GM23248 (cell line): ENCODE results near the gene ATP2C2. TPM values are rescaled to one million over a fixed set of nuclear protein-coding genes. Genes with fewer than 3 reads are reported as not detected.

Source experiments
- DNase-seq: peaks from one replicate; pipeline ENCODE4 v3.0.0-alpha.2; 2015
- H2AFZ ChIP-seq: fragments of 200-600 bp; sonication (generic); 2 replicates; pipeline ENCODE4 v1.6.1; 2016; ENCODE audit warnings: antibody characterized with exemption
- H3F3A ChIP-seq: fragments of 200-600 bp; sonication (generic); 2 replicates; pipeline ENCODE4 v1.6.1; 2016; ENCODE audit warnings: mild to moderate bottlenecking, antibody characterized with exemption, mixed run types; ENCODE audit not compliant: insufficient read depth
- H3K27ac ChIP-seq: fragments of 200-600 bp; sonication (generic); 2 replicates; pipeline ENCODE4 v1.5.1; 2016; ENCODE audit warnings: mild to moderate bottlenecking
- H3K27me3 ChIP-seq: fragments of 200-600 bp; sonication (generic); replicated peaks from 2 replicates; pipeline ENCODE4 v1.6.1; 2016; ENCODE audit warnings: mild to moderate bottlenecking; ENCODE audit not compliant: insufficient read depth
- H3K36me3 ChIP-seq: fragments of 200-600 bp; sonication (generic); 2 replicates; pipeline ENCODE4 v1.6.1; 2016; ENCODE audit warnings: low read depth, mild to moderate bottlenecking
- H3K4me1 ChIP-seq: fragments of 200-600 bp; sonication (generic); 2 replicates; pipeline ENCODE4 v1.6.1; 2016; ENCODE audit warnings: mild to moderate bottlenecking; ENCODE audit not compliant: insufficient read depth
- H3K4me2 ChIP-seq: fragments of 200-600 bp; sonication (generic); one replicate; pipeline ENCODE4 v1.6.1; 2016; ENCODE audit warnings: mild to moderate bottlenecking; ENCODE audit not compliant: unreplicated experiment
- H3K4me3 ChIP-seq: fragments of 200-600 bp; sonication (generic); 2 replicates; pipeline ENCODE4 v1.5.1; 2016; ENCODE audit warnings: mild to moderate bottlenecking
- H3K79me2 ChIP-seq: fragments of 200-600 bp; sonication (generic); 2 replicates; pipeline ENCODE4 v1.6.1; 2016; ENCODE audit warnings: mild to moderate bottlenecking; ENCODE audit not compliant: insufficient read depth
- H3K9ac ChIP-seq: fragments of 200-600 bp; sonication (generic); 2 replicates; pipeline ENCODE4 v1.6.1; 2016; ENCODE audit warnings: mild to moderate bottlenecking
- H3K9me2 ChIP-seq: fragments of 200-600 bp; sonication (generic); 2 replicates; pipeline ENCODE4 v1.6.1; 2016; ENCODE audit warnings: mixed run types, mild to moderate bottlenecking, moderate library complexity; ENCODE audit not compliant: insufficient read depth
- H3K9me3 ChIP-seq: fragments of 200-600 bp; sonication (generic); one replicate; pipeline ENCODE4 v1.6.1; 2017; ENCODE audit warnings: low read depth
- H4K20me1 ChIP-seq: fragments of 200-600 bp; sonication (generic); 2 replicates; pipeline ENCODE4 v1.6.0; 2016; ENCODE audit not compliant: insufficient read depth
- EZH2 ChIP-seq: fragments of 200-600 bp; sonication (generic); IDR thresholded peaks from 2 replicates; pipeline ENCODE4 v1.6.1; 2018; ENCODE audit warnings: antibody characterized with exemption, mild to moderate bottlenecking; ENCODE audit not compliant: insufficient read depth, poor library complexity, severe bottlenecking
- EZH2phosphoT487 ChIP-seq: fragments of 200-600 bp; sonication (generic); IDR thresholded peaks from 2 replicates; pipeline ENCODE4 v1.6.1; 2018; ENCODE audit warnings: antibody characterized with exemption, moderate library complexity, mild to moderate bottlenecking, low read depth; ENCODE audit not compliant: insufficient read depth
- WGBS, 2 experiments: methylation state at CpG; one replicate each; pipeline ENCODE4 v1.1.6; 2015 to 2017; ENCODE audit warnings: low lambda C conversion rate in 2 of 2, low coverage in 1 of 2; ENCODE audit errors: missing lambda C conversion rate in 2 of 2; 5-methylcytosine and 5-hydroxymethylcytosine counted together
- in situ Hi-C: fragments of 300-500 bp; cut with MboI; formaldehyde crosslinking; loops from 2 replicates; pipeline ENCODE4 v1.15.0; 2020
- polyA plus RNA-seq: library from polyadenylated mRNA; unstranded; fragments of >200 nt; fragmentation: Nextera tagmentation; extraction: Ambion mirVana; gene quantifications from 2 replicates; pipeline ENCODE4 v1.2.1, GENCODE V29; 2016
- total RNA-seq: library from RNA; depleted of rRNA; stranded (reverse); fragments of >200 nt; shearing (Covaris generic); gene quantifications from 2 replicates; pipeline ENCODE4 v1.2.3, GENCODE V29; 2014

Gene ATP2C2
- total and polyA plus RNA-seq, 2 experiments from 2014 or later: 0.84 TPM; not detected in 1

- Histone ChIP-seq H3K9me2 (no peaks in the 10 kb centered on the region), H3F3A (peaks cover 21% of the 10 kb centered on the region), H3K27ac (no peak overlapping the region), H3K27me3 (no peaks in the 10 kb centered on the region), H2AFZ (no peak overlapping the region), H3K36me3 (peaks cover 29% of the 10 kb centered on the region), H3K9ac (no peak overlapping the region), H3K79me2 (peaks cover 22% of the 10 kb centered on the region), H3K4me2 (no peak overlapping the region), H3K9me3 (no peaks in the 10 kb centered on the region), H3K4me1 (no peaks in the 10 kb centered on the region), H4K20me1 (no peaks in the 10 kb centered on the region), H3K4me3 (no peak overlapping the region)
- TF ChIP-seq EZH2 (no peak), EZH2phosphoT487 (no peak)
- in situ Hi-C loops: loop anchor here (10.0 kb wide), 1 partner anchor 200 kb away; no protein-coding TSS in a partner anchor
- 78 to 79% methylated on average over 15 of the region's 15 CpGs for WGBS, 2 experiments
- DNase-seq: peak; percentile 62
These were observed 116.4 kb downstream of the ATP2C2 start for GRCh38 chr16:84484579-84485254.

GRCh38 chr16:84485255-84486010, 117.1 kb downstream of the ATP2C2 start:
- no peaks in the 10 kb centered on the region for H4K20me1 ChIP-seq
- H3K4me3 ChIP-seq: no peak overlapping the region
- H3K4me2 ChIP-seq: no peak overlapping the region
- no peaks in the 10 kb centered on the region for H3K27me3 ChIP-seq
- H3K36me3 ChIP-seq: peaks cover 32% of the 10 kb centered on the region
- H3K9me2 ChIP-seq: no peaks in the 10 kb centered on the region
- TF ChIP-seq EZH2: no peak
- TF ChIP-seq EZH2phosphoT487: no peak
- H2AFZ ChIP-seq: no peak overlapping the region
- peaks cover 22% of the 10 kb centered on the region for H3K79me2 ChIP-seq
- H3K27ac ChIP-seq: no peak overlapping the region
- H3K9me3 ChIP-seq: no peaks in the 10 kb centered on the region
- no peak for DNase-seq
- WGBS, 2 experiments: 91 to 92% methylated on average over 15 of the region's 16 CpGs
- no peaks in the 10 kb centered on the region for H3K4me1 ChIP-seq
- in situ Hi-C loops: loop anchor here (10.0 kb wide), 1 partner anchor 201 kb away; no protein-coding TSS in a partner anchor
- no peak overlapping the region for H3K9ac ChIP-seq
- peaks cover 14% of the 10 kb centered on the region; the same call in 1 of the 2 replicates for H3F3A ChIP-seq

DNA sequence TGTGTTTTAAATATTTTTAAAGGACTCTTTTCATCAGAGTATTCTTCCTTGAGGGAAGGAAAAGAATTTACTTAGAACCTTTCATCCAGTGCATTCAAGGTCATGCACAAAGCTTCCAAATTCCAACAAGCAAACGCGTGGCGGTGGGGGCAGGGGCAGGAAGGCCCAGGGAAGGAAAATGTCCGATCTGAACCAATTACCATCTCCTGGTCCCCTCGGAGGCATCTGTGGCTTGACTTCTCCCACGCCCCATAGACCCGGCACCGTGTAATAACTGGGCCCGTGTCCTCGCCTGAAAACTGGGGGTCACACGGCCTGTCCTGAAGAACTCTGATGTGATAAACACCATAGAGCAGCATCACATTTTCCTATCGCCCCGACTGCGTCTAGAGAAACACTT, 117.8 kb downstream of the ATP2C2 start:
- in situ Hi-C loops: loop anchor here (10.0 kb wide), 1 partner anchor 201 kb away; no protein-coding TSS in a partner anchor

GRCh38 chr16:84486551-84487235, 118.4 kb downstream of the ATP2C2 start:
- H3F3A ChIP-seq: 0 out of 2 replicates have a peak, but pooled peaks cover 4% of the 10 kb centered on the region
- H3K9me3 ChIP-seq: no peaks in the 10 kb centered on the region
- no peak overlapping the region for H3K4me3 ChIP-seq
- H4K20me1 ChIP-seq: no peaks in the 10 kb centered on the region
- H3K27ac ChIP-seq: no peak overlapping the region
- H3K4me1 ChIP-seq: no peaks in the 10 kb centered on the region
- H3K79me2 ChIP-seq: peaks cover 22% of the 10 kb centered on the region
- H3K36me3 ChIP-seq: peaks cover 37% of the 10 kb centered on the region
- TF ChIP-seq EZH2: no peak
- TF ChIP-seq EZH2phosphoT487: no peak
- no peak overlapping the region for H2AFZ ChIP-seq
- DNase-seq: no peak
- in situ Hi-C loops: loop anchor here (10.0 kb wide), 1 partner anchor 202 kb away; no protein-coding TSS in a partner anchor
- H3K27me3 ChIP-seq: no peaks in the 10 kb centered on the region
- H3K4me2 ChIP-seq: no peak overlapping the region
- no peaks in the 10 kb centered on the region for H3K9me2 ChIP-seq
- WGBS, 2 experiments: 96 to 97% methylated on average over 17 of the region's 17 CpGs
- no peak overlapping the region for H3K9ac ChIP-seq

More for the DNA sequence above, 117.8 kb downstream of the ATP2C2 start:
- TF ChIP-seq EZH2phosphoT487 (no peak), EZH2 (no peak)
- H3K27me3 ChIP-seq: no peaks in the 10 kb centered on the region
- H4K20me1 ChIP-seq: no peaks in the 10 kb centered on the region
- 0 out of 2 replicates have a peak, but pooled peaks cover 9% of the 10 kb centered on the region for H3F3A ChIP-seq
- no peak overlapping the region for H3K4me3 ChIP-seq
- H2AFZ ChIP-seq: no peak overlapping the region
- no peak overlapping the region for H3K9ac ChIP-seq
- no peak for DNase-seq
- H3K27ac ChIP-seq: no peak overlapping the region
- WGBS, 2 experiments: 88 to 89% methylated on average over 14 of the region's 14 CpGs
- no peak overlapping the region for H3K4me2 ChIP-seq
- no peaks in the 10 kb centered on the region for H3K4me1 ChIP-seq
- H3K79me2 ChIP-seq: peaks cover 22% of the 10 kb centered on the region
- peaks cover 37% of the 10 kb centered on the region for H3K36me3 ChIP-seq
- H3K9me3 ChIP-seq: no peaks in the 10 kb centered on the region
- H3K9me2 ChIP-seq: no peaks in the 10 kb centered on the region
